ENCODE results near the gene DDR1.

- TF ChIP-seq SIN3A (IDR thresholded peaks at IDR 0.05; ENCODE audit: borderline replicate concordance, insufficient read depth, low read length) (no peak), POLR2AphosphoS5 (IDR thresholded peaks at IDR 0.05; ENCODE audit: low read depth, low read length) (no peak), TAF1 (IDR thresholded peaks at IDR 0.05; ENCODE audit: borderline replicate concordance, insufficient read depth, low read length) (no peak), FOXP2 (optimal IDR thresholded peaks at IDR 0.05; ENCODE audit: borderline replicate concordance, extremely low read depth, extremely low read length, insufficient read depth) (no peak)
These were observed 2.0 kb upstream of the DDR1 start for GRCh38 chr6:30882204-30882758.
